H1 (cell line): ENCODE results near the gene MXD4. TPM values are rescaled to one million over a fixed set of nuclear protein-coding genes. Genes with fewer than 3 reads are reported as not detected.

ENCODE experiments used
- CBX8 ChIP-seq: fragments of 300-800, 300-1000 bp; sonication (generic); IDR thresholded peaks from 2 replicates; pipeline ENCODE4 v1.7.1; 2016; ENCODE audit warnings: low read depth, low read length, borderline replicate concordance
- KDM4A ChIP-seq: IDR thresholded peaks from one replicate; pipeline ENCODE4 v1.7.1; 2012; ENCODE audit warnings: low read depth, mild to moderate bottlenecking, moderate library complexity, low read length, inconsistent platforms; ENCODE audit not compliant: severe bottlenecking
- POLR2AphosphoS5 ChIP-seq: IDR thresholded peaks from 2 replicates; pipeline ENCODE4 v1.6.1; 2011; ENCODE audit warnings: low read depth, low read length
- polyA plus RNA-seq, 7 experiments: library from polyadenylated mRNA; depleted of rRNA in 3 of 7; stranded (reverse) in 5 of 7; unstranded in 2 of 7; fragments of >200 nt in 5 of 7; fragments of 200-250 nt in 2 of 7; gene quantifications; 1 replicate in 5 of 7; 2 replicates in 1 of 7; 4 replicates in 1 of 7; pipeline versions ENCODE4 v1.2.1 to v1.2.3, GENCODE V29; 2011 to 2013; ENCODE audit warnings: missing spikeins in 2 of 7, mixed read lengths in 2 of 7
- total RNA-seq: library from RNA; stranded (reverse); fragmentation: NEBNext Ultra II Directional; extraction: Animal tissue kit (Norgen Biotek cat#: 25700); gene quantifications from 2 replicates; pipeline ENCODE4 v1.2.1, GENCODE V29; 2021

Gene MXD4
- total and polyA plus RNA-seq, 2 of the 8 experiments (the other 6 are each of a cell fraction or from before 2014, with no cell fraction given): 18.0 to 20.8 TPM

GRCh38 chr4:2262145-2262943 is 435 bp upstream of the MXD4 start (continued):
- TF ChIP-seq KDM4A: peak; percentile 87
- TF ChIP-seq POLR2AphosphoS5: no peak
- TF ChIP-seq CBX8: no peak
